GM12878 (cell line): ENCODE results near the gene RAPGEF6.

ENCODE experiments used
- CHD2 ChIP-seq: IDR thresholded peaks from 2 replicates; pipeline ENCODE4 v1.6.1; 2011; ENCODE audit warnings: low read depth, low read length, improper control_type of control experiment, borderline replicate concordance
- EP300 ChIP-seq, 2 experiments: fragments of 150-350 bp in 1 of 2; IDR thresholded peaks; 2 replicates each; pipeline ENCODE4 v1.6.1; 2011 to 2012; ENCODE audit warnings: low read depth in 2 of 2, low read length in 2 of 2, borderline replicate concordance in 1 of 2, improper control_type of control experiment in 1 of 2, inconsistent platforms in 1 of 2; ENCODE audit not compliant: control insufficient read depth in 1 of 2
- HCFC1 ChIP-seq: fragments of 150-350 bp; IDR thresholded peaks from 2 replicates; pipeline ENCODE4 v1.6.1; 2014; ENCODE audit warnings: low read length
- MYC ChIP-seq: IDR thresholded peaks from 2 replicates; pipeline ENCODE4 v1.6.1; 2011; ENCODE audit warnings: mild to moderate bottlenecking, low read length, moderate library complexity, inconsistent platforms; ENCODE audit not compliant: insufficient read depth, insufficient replicate concordance, insufficient read length, severe bottlenecking
- NBN ChIP-seq: fragments of 450-650 bp; IDR thresholded peaks from 2 replicates; pipeline ENCODE4 v1.6.1; 2016
- ZZZ3 ChIP-seq: IDR thresholded peaks from 2 replicates; pipeline ENCODE4 v1.6.1; 2011; ENCODE audit warnings: low read depth; ENCODE audit not compliant: control insufficient read depth, insufficient read length
- TF ChIP-seq, protein P1 (sequence below), 3 experiments: IDR thresholded peaks in 2 of 3; conservative IDR thresholded peaks in 1 of 3; 2 replicates each; pipeline ENCODE4 v1.5.1; 2011; ENCODE audit warnings: low read depth in 3 of 3, low read length in 3 of 3, mild to moderate bottlenecking in 3 of 3, control low read depth in 2 of 3, moderate library complexity in 2 of 3, inconsistent platforms in 1 of 3, mixed read lengths in 1 of 3; ENCODE audit not compliant: control insufficient read depth in 2 of 3, insufficient read depth in 1 of 3; ENCODE audit errors: extremely low read depth in 1 of 3
- TF ChIP-seq, protein P2 (sequence below): IDR thresholded peaks from 2 replicates; pipeline ENCODE4 v1.6.1; 2011; ENCODE audit warnings: mild to moderate bottlenecking, low read depth, low read length, moderate library complexity; ENCODE audit not compliant: insufficient replicate concordance

DNA sequence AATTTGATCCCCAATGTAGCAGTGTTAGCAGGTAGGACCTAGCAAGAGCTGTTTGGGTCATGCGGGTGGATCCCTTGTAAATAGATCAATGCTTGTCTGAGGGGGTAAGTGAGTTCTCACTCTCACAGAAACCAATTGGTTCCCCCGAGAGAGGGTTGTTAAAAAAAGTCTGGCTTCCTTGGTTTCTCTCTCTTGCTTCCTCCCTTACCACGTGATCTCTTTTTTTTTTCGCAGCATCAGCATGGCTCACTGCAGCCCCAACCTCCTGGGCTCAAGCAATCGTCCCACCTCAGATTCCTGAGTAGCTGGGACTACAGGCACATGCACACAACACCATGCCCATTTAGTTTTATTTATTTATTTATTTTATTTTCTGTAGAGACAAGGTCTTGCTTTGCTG, 26.4 kb downstream of the RAPGEF6 start:
- TF ChIP-seq CHD2 (no peak), EP300 (IDR thresholded peaks at IDR 0.05; ENCODE audit: borderline replicate concordance in 1 of 2, control insufficient read depth in 1 of 2, low read depth in 2 of 2, low read length in 2 of 2) (no peak), HCFC1 (no peak), ZZZ3 (no peak), NBN (no peak), MYC (no peak)
- TF ChIP-seq, protein P1, sequence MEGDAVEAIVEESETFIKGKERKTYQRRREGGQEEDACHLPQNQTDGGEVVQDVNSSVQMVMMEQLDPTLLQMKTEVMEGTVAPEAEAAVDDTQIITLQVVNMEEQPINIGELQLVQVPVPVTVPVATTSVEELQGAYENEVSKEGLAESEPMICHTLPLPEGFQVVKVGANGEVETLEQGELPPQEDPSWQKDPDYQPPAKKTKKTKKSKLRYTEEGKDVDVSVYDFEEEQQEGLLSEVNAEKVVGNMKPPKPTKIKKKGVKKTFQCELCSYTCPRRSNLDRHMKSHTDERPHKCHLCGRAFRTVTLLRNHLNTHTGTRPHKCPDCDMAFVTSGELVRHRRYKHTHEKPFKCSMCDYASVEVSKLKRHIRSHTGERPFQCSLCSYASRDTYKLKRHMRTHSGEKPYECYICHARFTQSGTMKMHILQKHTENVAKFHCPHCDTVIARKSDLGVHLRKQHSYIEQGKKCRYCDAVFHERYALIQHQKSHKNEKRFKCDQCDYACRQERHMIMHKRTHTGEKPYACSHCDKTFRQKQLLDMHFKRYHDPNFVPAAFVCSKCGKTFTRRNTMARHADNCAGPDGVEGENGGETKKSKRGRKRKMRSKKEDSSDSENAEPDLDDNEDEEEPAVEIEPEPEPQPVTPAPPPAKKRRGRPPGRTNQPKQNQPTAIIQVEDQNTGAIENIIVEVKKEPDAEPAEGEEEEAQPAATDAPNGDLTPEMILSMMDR (IDR thresholded peaks at IDR 0.05 in 2 of 3, conservative IDR thresholded peaks at IDR 0.05 in 1 of 3; ENCODE audit: control insufficient read depth in 2 of 3, extremely low read depth in 1 of 3, insufficient read depth in 1 of 3, low read depth in 3 of 3, low read length in 3 of 3), result no peak
- TF ChIP-seq, protein P2, sequence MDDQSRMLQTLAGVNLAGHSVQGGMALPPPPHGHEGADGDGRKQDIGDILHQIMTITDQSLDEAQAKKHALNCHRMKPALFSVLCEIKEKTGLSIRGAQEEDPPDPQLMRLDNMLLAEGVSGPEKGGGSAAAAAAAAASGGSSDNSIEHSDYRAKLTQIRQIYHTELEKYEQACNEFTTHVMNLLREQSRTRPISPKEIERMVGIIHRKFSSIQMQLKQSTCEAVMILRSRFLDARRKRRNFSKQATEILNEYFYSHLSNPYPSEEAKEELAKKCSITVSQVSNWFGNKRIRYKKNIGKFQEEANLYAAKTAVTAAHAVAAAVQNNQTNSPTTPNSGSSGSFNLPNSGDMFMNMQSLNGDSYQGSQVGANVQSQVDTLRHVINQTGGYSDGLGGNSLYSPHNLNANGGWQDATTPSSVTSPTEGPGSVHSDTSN, result no peak
